ENCODE data around the gene TTF1. TPM values are rescaled to one million over a fixed set of nuclear protein-coding genes. Genes with fewer than 3 reads are reported as not detected.

TTF1 gene
- total and polyA plus RNA-seq, 2 of the 13 experiments (the other 11 are each of a cell fraction or from before 2014, with no cell fraction given) = 3.4 to 9.8 TPM

- TF ChIP-seq ZFX (CRISPR knock-in tag; IDR thresholded peaks at IDR 0.05; ENCODE audit: low read depth) = no peak
Measured at GRCh38 chr9:132365986-132366385, 40.7 kb downstream of the TTF1 start (continued).

GRCh38 chr9:132364068-132364467, 42.6 kb downstream of the TTF1 start:
- in situ Hi-C loops (cut with HindIII; ENCODE audit: extremely low pct_ligation_motif_present, low pct_unique_long_range_greater_than_20kb) (no loop called here), intact Hi-C loops (cut with micrococcal nuclease; ENCODE audit: unreplicated experiment) (no loop called here)
- DNase-seq (ENCODE audit: low spot score) (no peak), FAIRE-seq (no peak), ATAC-seq (no peak)
- POLR2A ChIA-PET = interaction anchor here (1.3 kb wide), 1 partner anchor 9 kb away, joined by 4 read pairs; the partner anchor contains the start of gene SETX
- no peak overlapping the region for H3K27ac ChIP-seq (ENCODE audit: extremely low read length, insufficient read depth, low read length)
- WGBS (ENCODE audit: low lambda C conversion rate) = 45% methylated on average over 9 of the region's 9 CpGs
- TF ChIP-seq SNAPC2 (CRISPR knock-in tag; IDR thresholded peaks at IDR 0.05) (no peak), PHF5A (CRISPR knock-in tag; IDR thresholded peaks at IDR 0.05; ENCODE audit: low read depth, unreplicated experiment) (no peak), GABPB1 (CRISPR knock-in tag; IDR thresholded peaks at IDR 0.05) (no peak), ZBTB14 (CRISPR knock-in tag; IDR thresholded peaks at IDR 0.05) (no peak), ZBTB39 (CRISPR knock-in tag; IDR thresholded peaks at IDR 0.05) (no peak), ZMYM4 (CRISPR knock-in tag; IDR thresholded peaks at IDR 0.05) (no peak), ZNF629 (CRISPR knock-in tag; conservative IDR thresholded peaks at IDR 0.05) (no peak), TEF (CRISPR knock-in tag; IDR thresholded peaks at IDR 0.05) (no peak), TAF15 (IDR thresholded peaks at IDR 0.05; ENCODE audit: low read depth, low read length, poor library complexity, severe bottlenecking) (no peak), FIP1L1 (IDR thresholded peaks at IDR 0.05; ENCODE audit: borderline replicate concordance, insufficient read depth, low read depth, low read length) (no peak), ZNF570 (CRISPR knock-in tag; IDR thresholded peaks at IDR 0.05; ENCODE audit: borderline replicate concordance) (no peak), ETS1 (CRISPR knock-in tag; IDR thresholded peaks at IDR 0.05) (no peak), GPN1 (CRISPR knock-in tag; IDR thresholded peaks at IDR 0.05; ENCODE audit: borderline replicate concordance) (no peak), PREB (CRISPR knock-in tag; IDR thresholded peaks at IDR 0.05) (no peak), NONO (IDR thresholded peaks at IDR 0.05) (no peak), NONO (CRISPR knock-in tag; conservative IDR thresholded peaks at IDR 0.05) (no peak), ZNF615 (CRISPR knock-in tag; IDR thresholded peaks at IDR 0.05; ENCODE audit: borderline replicate concordance) (no peak)
- H3K4me3 ChIP-seq (replicated peaks in 1 of 3; ENCODE audit: insufficient read depth in 1 of 3, low read depth in 2 of 3, low read length in 3 of 3) = no peak overlapping the region
- H3K79me2 ChIP-seq (ENCODE audit: insufficient read depth, low read length) = no peaks in the 10 kb centered on the region
- H4K20me1 ChIP-seq (ENCODE audit: insufficient read depth, low read length) = no peaks in the 10 kb centered on the region
- H3K9ac ChIP-seq (ENCODE audit: insufficient read depth, low read depth, low read length) = no peak overlapping the region
- no TSS peak for BruUV-seq (replicated peaks)
- H3K36me3 ChIP-seq (replicated peaks in 1 of 2; ENCODE audit: control insufficient read depth in 1 of 2, insufficient read depth in 2 of 2, low read length in 2 of 2) = no peaks in the 10 kb centered on the region
- no peak overlapping the region for H2AFZ ChIP-seq (ENCODE audit: low read length)
- H3K4me1 ChIP-seq (ENCODE audit: insufficient read depth, low read length) = no peaks in the 10 kb centered on the region
- no peaks in the 10 kb centered on the region for H3K9me3 ChIP-seq (ENCODE audit: low read length)
- no peak overlapping the region for H3K4me2 ChIP-seq (ENCODE audit: low read depth, low read length)
- H3K27me3 ChIP-seq (ENCODE audit: control insufficient read depth in 1 of 2, insufficient read depth in 2 of 2, low read length in 2 of 2) = no peaks in the 10 kb centered on the region
- CTCF ChIA-PET (ENCODE audit: low intra/inter-chr PET ratio, low total read pairs) = no interaction called here

Measured in HepG2 (cell line).